H9 (cell line): ENCODE data around the gene LRFN3. TPM values are rescaled to one million over a fixed set of nuclear protein-coding genes. Genes with fewer than 3 reads are reported as not detected.

ENCODE experiments used
- DNase-seq: peaks from one replicate; pipeline ENCODE4 v3.0.0-alpha.2; 2017
- H2AFZ ChIP-seq: one replicate; pipeline ENCODE4 v1.6.1; 2013; ENCODE audit warnings: mild to moderate bottlenecking, low read length, control low read depth, moderate library complexity
- H2AK5ac ChIP-seq: 2 replicates; pipeline ENCODE4 v1.6.1; 2013; ENCODE audit warnings: low read length, control low read depth, mixed read lengths; ENCODE audit not compliant: insufficient read length
- H2BK120ac ChIP-seq: one replicate; pipeline ENCODE4 v1.6.1; 2013; ENCODE audit warnings: low read depth, mild to moderate bottlenecking, low read length, control low read depth, inconsistent platforms; ENCODE audit not compliant: poor library complexity, severe bottlenecking
- H2BK12ac ChIP-seq: 2 replicates; pipeline ENCODE4 v1.6.1; 2013; ENCODE audit warnings: low read length, control low read depth, mixed read lengths, low read depth; ENCODE audit not compliant: insufficient read length
- H2BK15ac ChIP-seq: 2 replicates; pipeline ENCODE4 v1.6.1; 2013; ENCODE audit warnings: low read depth, low read length, control low read depth
- H2BK20ac ChIP-seq: one replicate; pipeline ENCODE4 v1.6.1; 2013; ENCODE audit warnings: low read depth, mild to moderate bottlenecking, low read length, control low read depth, inconsistent platforms; ENCODE audit not compliant: poor library complexity, severe bottlenecking
- H2BK5ac ChIP-seq: 2 replicates; pipeline ENCODE4 v1.6.1; 2013; ENCODE audit warnings: low read length, control low read depth, mixed read lengths; ENCODE audit not compliant: insufficient read length
- H3K14ac ChIP-seq: 2 replicates; pipeline ENCODE4 v1.6.1; 2013; ENCODE audit warnings: low read length, control low read depth; ENCODE audit not compliant: insufficient read depth
- H3K18ac ChIP-seq: 2 replicates; pipeline ENCODE4 v1.6.1; 2013; ENCODE audit warnings: low read depth, mild to moderate bottlenecking, mixed read lengths, low read length, control low read depth; ENCODE audit not compliant: insufficient read length
- H3K23ac ChIP-seq: 2 replicates; pipeline ENCODE4 v1.6.1; 2013; ENCODE audit warnings: low read length, control low read depth, mixed read lengths, low read depth; ENCODE audit not compliant: insufficient read length
- H3K23me2 ChIP-seq: 2 replicates; pipeline ENCODE4 v1.6.1; 2013; ENCODE audit warnings: low read depth, mild to moderate bottlenecking, mixed read lengths, low read length, control low read depth; ENCODE audit not compliant: insufficient read length, poor library complexity, severe bottlenecking
- H3K27ac ChIP-seq: 2 replicates; pipeline ENCODE4 v1.5.1; 2013; ENCODE audit warnings: low read length, control low read depth, mixed read lengths, low read depth; ENCODE audit not compliant: insufficient read length
- H3K27me3 ChIP-seq: 2 replicates; pipeline ENCODE4 v1.6.1; 2013; ENCODE audit warnings: low read length, control low read depth, inconsistent platforms; ENCODE audit not compliant: insufficient read depth
- H3K4ac ChIP-seq: 2 replicates; pipeline ENCODE4 v1.6.1; 2013; ENCODE audit warnings: low read depth, mild to moderate bottlenecking, control low read depth, inconsistent platforms, low read length, moderate library complexity
- H3K4me1 ChIP-seq: 2 replicates; pipeline ENCODE4 v1.6.1; 2013; ENCODE audit warnings: low read length, control low read depth, inconsistent platforms; ENCODE audit not compliant: insufficient read depth
- H3K4me2 ChIP-seq: 2 replicates; pipeline ENCODE4 v1.6.1; 2013; ENCODE audit warnings: low read length, control low read depth, mixed read lengths; ENCODE audit not compliant: insufficient read length, insufficient read depth
- H3K56ac ChIP-seq: 2 replicates; pipeline ENCODE4 v1.6.1; 2013; ENCODE audit warnings: low read depth, mild to moderate bottlenecking, mixed read lengths, low read length, control low read depth; ENCODE audit not compliant: insufficient read length
- H3K79me1 ChIP-seq: 2 replicates; pipeline ENCODE4 v1.6.1; 2013; ENCODE audit warnings: low read depth, mild to moderate bottlenecking, moderate library complexity, low read length, control low read depth, inconsistent platforms; ENCODE audit not compliant: insufficient read depth, poor library complexity, severe bottlenecking
- H3K79me2 ChIP-seq: 2 replicates; pipeline ENCODE4 v1.6.1; 2013; ENCODE audit warnings: low read length, control low read depth, inconsistent platforms; ENCODE audit not compliant: insufficient read depth
- H3K9ac ChIP-seq: 2 replicates; pipeline ENCODE4 v1.6.1; 2013; ENCODE audit warnings: low read length, control low read depth, mixed read lengths; ENCODE audit not compliant: insufficient read length; ENCODE audit errors: extremely low read depth
- H3K9me3 ChIP-seq: one replicate; pipeline ENCODE4 v1.6.1; 2013; ENCODE audit warnings: low read depth, low read length, inconsistent platforms; ENCODE audit not compliant: control insufficient read depth
- H3T11ph ChIP-seq: one replicate; pipeline ENCODE4 v1.6.1; 2013; ENCODE audit warnings: mild to moderate bottlenecking, low read length, control low read depth, inconsistent platforms
- H4K20me1 ChIP-seq: one replicate; pipeline ENCODE4 v1.6.1; 2013; ENCODE audit not compliant: control insufficient read depth, insufficient read length, insufficient read depth
- H4K5ac ChIP-seq: 2 replicates; pipeline ENCODE4 v1.6.1; 2013; ENCODE audit warnings: low read depth, mild to moderate bottlenecking, mixed read lengths, low read length, control low read depth; ENCODE audit not compliant: insufficient read length
- H4K8ac ChIP-seq: replicated peaks from 2 replicates; pipeline ENCODE4 v1.6.1; 2013; ENCODE audit warnings: low read length, control low read depth, mixed read lengths, low read depth; ENCODE audit not compliant: insufficient read length
- H4K91ac ChIP-seq: 2 replicates; pipeline ENCODE4 v1.6.1; 2013; ENCODE audit warnings: low read depth, mild to moderate bottlenecking, moderate library complexity, mixed read lengths, low read length, control low read depth; ENCODE audit not compliant: insufficient read length
- H3K27ac Mint-ChIP-seq, 3 experiments: 2 replicates in 2 of 3; 3 replicates in 1 of 3; pipeline ENCODE4 v1.8.0; 2020 to 2021; ENCODE audit warnings: mixed read lengths in 3 of 3, mild to moderate bottlenecking in 1 of 3, moderate library complexity in 1 of 3
- H3K27me3 Mint-ChIP-seq: 2 replicates; pipeline ENCODE4 v1.8.0; 2021; ENCODE audit warnings: low read depth, mild to moderate bottlenecking, moderate library complexity, mixed read lengths
- H3K36me3 Mint-ChIP-seq, 3 experiments: 2 replicates in 2 of 3; 3 replicates in 1 of 3; pipeline ENCODE4 v1.8.0; 2020 to 2021; ENCODE audit warnings: low read depth in 3 of 3, mixed read lengths in 3 of 3; ENCODE audit not compliant: insufficient read depth in 1 of 3
- H3K4me1 Mint-ChIP-seq, 2 experiments: 2 replicates each; pipeline ENCODE4 v1.8.0; 2020; ENCODE audit warnings: mixed read lengths in 2 of 2
- H3K4me3 Mint-ChIP-seq, 2 experiments: 2 replicates in 1 of 2; 3 replicates in 1 of 2; pipeline ENCODE4 v1.8.0; 2020 to 2021; ENCODE audit warnings: mild to moderate bottlenecking in 2 of 2, mixed read lengths in 2 of 2, moderate library complexity in 1 of 2
- H3K9me3 Mint-ChIP-seq, 2 experiments: 2 replicates in 1 of 2; 3 replicates in 1 of 2; pipeline ENCODE4 v1.8.0; 2020; ENCODE audit warnings: mild to moderate bottlenecking in 2 of 2, mixed read lengths in 2 of 2, moderate library complexity in 1 of 2
- CTCF ChIP-seq: fragments of 200-600 bp; sonication (generic); conservative IDR thresholded peaks from 3 replicates; pipeline ENCODE4 v1.8.0; 2021; ENCODE audit warnings: antibody characterized with exemption, mild to moderate bottlenecking
- WGBS: extraction: QIAGEN DNeasy Blood & Tissue Kit; methylation state at CpG from one replicate; pipeline ENCODE4 v1.1.7; 2013; ENCODE audit warnings: missing lambda C conversion rate, low lambda C conversion rate, mixed read lengths; ENCODE audit not compliant: insufficient read length; ENCODE audit errors: extremely low coverage; 5-methylcytosine and 5-hydroxymethylcytosine counted together
- total RNA-seq: library from RNA; stranded (reverse); gene quantifications from 2 replicates; pipeline ENCODE4 v1.2.1, GENCODE V29; 2021

LRFN3 gene
- total RNA-seq, 1 experiment from 2014 or later: 20.5 TPM

- Mint-ChIP-seq H3K36me3 (peaks cover 13 to 43% (median 31%) of the 10 kb centered on the region in 3 experiments), H3K4me3 (no peak overlapping the region), H3K9me3 (no peaks in the 10 kb centered on the region), H3K27ac (peak overlapping the region in 1 of 3 experiments; percentile 61; a peak in 2 of 7 replicates), H3K4me1 (peaks cover 5 to 9% of the 10 kb centered on the region in 2 experiments), H3K27me3 (peaks cover 5% of the 10 kb centered on the region; the same call in 1 of the 2 replicates)
- no peak overlapping the region for H3T11ph ChIP-seq
- no peak overlapping the region for H3K4me2 ChIP-seq
- H2AK5ac ChIP-seq: no peak overlapping the region
- H4K5ac ChIP-seq: no peak overlapping the region
- peaks cover under 1% of the 10 kb centered on the region; the same call in 1 of the 2 replicates for H3K4me1 ChIP-seq
- H3K4ac ChIP-seq: no peak overlapping the region
- H3K79me1 ChIP-seq: no peaks in the 10 kb centered on the region
- H3K27me3 ChIP-seq: no peaks in the 10 kb centered on the region
- no peak overlapping the region for H3K18ac ChIP-seq
- DNase-seq: no peak
- H2BK5ac ChIP-seq: no peak overlapping the region
- H2AFZ ChIP-seq: no peak overlapping the region
- H3K23me2 ChIP-seq: no peaks in the 10 kb centered on the region
- H3K79me2 ChIP-seq: no peaks in the 10 kb centered on the region
- H2BK15ac ChIP-seq: no peak overlapping the region
- no peak overlapping the region for H4K91ac ChIP-seq
- H3K14ac ChIP-seq: no peak overlapping the region
- H3K56ac ChIP-seq: no peak overlapping the region
- TF ChIP-seq CTCF: no peak
- H3K23ac ChIP-seq: no peak overlapping the region
- H2BK120ac ChIP-seq: no peak overlapping the region
- no peak overlapping the region for H3K27ac ChIP-seq
- H2BK12ac ChIP-seq: no peak overlapping the region
- H4K20me1 ChIP-seq: no peaks in the 10 kb centered on the region
- WGBS: no CpG with 5 or more reads among the region's 9 CpGs
- no peaks in the 10 kb centered on the region for H3K9me3 ChIP-seq
- H3K9ac ChIP-seq: no peak overlapping the region
- no peak overlapping the region for H4K8ac ChIP-seq
- no peak overlapping the region for H2BK20ac ChIP-seq
Observed at GRCh38 chr19:35943321-35944301, 7.4 kb downstream of the LRFN3 start.
